SIG-M5 (cell line): Measurements from ENCODE around the gene TGFBR1.

Source experiments
- DNase-seq: peaks from one replicate; lab custom pipeline; 2025; lab: John Stamatoyannopoulos, UW

Gene TGFBR1

GRCh38 chr9:99171225-99172123, 66.6 kb downstream of the TGFBR1 start:
- DNase-seq = no peak

GRCh38 chr9:99172124-99173091, 67.5 kb downstream of the TGFBR1 start:
- no peak for DNase-seq

DNA sequence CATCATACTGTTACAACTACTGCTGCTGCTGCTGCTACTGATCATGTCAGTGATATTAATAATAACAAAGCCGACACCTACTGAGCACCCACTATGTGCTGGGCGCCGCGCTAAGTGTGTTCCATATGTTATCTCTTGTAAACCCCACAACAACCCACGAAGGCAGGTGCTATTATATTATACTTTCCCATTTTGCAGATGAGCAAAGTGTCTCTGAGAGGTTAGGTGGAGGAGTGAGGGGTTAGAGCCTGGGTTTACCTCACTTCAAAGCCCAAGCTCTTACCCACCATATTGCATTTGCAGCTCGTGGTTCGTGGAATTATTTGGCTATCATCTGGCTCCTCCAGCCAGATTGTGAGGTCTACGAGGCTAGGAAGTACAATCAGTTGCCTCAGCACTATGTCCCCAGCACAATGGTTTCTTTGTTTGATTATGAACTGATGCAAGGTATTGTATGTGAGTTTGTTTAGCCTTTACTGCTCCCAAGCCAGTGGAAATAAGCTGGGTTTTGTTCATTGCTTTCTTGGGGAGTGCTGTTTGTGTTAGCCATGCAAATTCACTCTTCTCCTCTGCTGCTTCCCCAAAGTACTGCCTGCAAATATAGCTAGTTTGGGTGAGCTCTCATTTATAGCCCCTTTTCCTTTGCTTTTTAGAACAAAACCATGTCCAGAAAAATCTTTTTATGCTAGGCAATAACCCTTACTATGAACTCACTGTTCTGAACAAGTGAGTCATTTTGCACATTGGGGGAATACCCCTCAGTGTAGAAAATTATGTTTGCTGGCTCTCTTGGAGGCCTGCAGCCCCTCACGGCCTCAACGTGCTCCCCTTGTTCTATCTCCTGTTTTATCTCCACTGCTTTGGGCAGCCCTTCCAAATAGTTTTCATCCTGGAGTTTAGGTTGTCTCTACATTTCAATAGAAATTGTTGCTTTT, 68.9 kb downstream of the TGFBR1 start:
- no peak for DNase-seq

DNA sequence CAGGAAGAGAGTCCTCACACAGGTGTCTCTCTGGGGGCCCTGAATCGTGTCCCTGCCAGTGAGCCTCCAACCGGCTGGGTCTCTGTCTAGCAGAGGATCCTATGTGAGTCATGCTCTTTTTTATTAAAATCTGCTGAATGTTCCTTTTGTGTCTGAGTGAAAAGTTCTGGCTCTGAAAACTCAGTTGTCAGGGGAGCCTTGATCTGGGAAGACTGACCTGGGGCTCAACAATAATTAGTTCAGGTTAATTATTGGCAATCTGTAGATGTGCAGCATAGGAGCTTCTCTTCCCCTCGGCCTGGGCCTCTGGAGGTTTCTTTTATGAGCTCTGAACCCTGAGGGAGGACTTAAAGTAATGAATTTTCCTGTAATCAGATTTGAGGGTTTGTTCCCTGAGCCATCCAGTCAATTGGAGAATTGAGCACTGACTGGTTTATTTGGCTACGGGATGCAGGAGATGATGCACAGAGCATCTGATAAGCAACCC, 71.7 kb downstream of the TGFBR1 start:
- DNase-seq = no peak

- DNase-seq = no peak
These were observed 72.9 kb downstream of the TGFBR1 start for GRCh38 chr9:99177576-99178366.

DNA sequence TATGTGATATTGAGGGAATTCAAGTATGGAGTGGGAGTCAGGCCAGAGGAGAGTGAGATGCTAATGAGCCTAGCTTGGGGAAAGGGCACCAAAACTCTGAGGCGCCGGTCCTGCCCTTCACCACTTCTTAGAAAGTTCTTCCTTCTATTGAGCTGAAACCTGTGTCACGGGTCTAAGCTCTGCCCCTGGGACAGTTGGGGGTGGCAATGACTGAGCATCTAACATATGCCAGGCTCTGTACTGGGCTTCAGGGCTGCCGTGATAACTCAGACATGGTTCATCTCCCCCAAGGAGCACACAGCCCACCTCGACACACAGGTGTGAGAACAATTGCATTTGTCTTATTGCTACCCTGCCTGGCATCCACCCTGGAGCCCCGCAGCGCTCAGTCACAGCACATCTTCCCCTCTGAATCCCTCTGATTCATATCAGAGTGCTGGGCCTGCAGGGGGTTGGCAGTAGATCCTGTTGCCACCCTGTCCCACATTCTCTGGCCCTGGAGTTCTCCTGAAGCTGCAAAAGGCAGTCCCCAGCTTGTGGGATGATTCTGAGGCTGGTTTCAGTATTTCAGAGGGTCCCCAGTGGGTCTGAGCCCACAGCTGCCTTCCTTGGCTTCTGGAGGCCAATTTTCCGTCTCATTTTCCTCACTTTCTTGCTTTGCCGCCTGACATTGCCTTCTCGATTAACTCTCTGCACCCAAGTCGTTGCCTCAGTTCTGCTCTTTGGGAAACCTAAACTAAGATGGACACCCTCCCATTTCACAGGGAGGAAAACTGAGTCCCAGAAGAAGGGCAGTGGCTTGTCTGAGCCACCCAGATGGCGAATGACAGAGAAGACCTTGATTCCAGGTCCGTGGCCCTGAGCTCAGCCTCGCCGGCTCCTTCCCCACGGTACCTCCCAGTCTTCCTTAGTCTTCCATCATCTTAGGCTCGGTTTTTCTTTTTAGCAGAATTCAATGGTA, 74.3 kb downstream of the TGFBR1 start:
- DNase-seq = no peak

GRCh38 chr9:99180199-99180598, 75.3 kb downstream of the TGFBR1 start:
- no peak for DNase-seq

- DNase-seq = no peak
These were observed 75.7 kb downstream of the TGFBR1 start for GRCh38 chr9:99180662-99181061.

DNA sequence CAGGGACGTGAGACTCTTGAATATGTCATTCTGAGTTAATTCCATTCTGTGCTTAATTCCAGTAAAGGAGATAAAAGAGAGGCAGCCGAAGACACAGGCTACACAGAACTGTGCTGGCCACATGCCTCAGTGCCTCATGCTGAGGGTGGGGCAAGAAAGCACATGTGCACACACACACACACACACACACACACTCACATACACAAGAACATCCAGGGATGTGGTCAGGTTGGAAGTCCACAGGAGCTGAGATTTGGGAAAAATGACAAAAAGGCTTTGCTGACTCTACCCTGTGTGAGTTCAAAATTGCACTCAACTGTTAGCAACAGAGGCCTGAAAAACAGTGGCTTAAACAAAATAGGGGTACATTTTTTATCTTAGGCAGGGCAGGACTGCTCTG, 76.3 kb downstream of the TGFBR1 start:
- no peak for DNase-seq

GRCh38 chr9:99181621-99182020, 76.7 kb downstream of the TGFBR1 start:
- no peak for DNase-seq

DNA sequence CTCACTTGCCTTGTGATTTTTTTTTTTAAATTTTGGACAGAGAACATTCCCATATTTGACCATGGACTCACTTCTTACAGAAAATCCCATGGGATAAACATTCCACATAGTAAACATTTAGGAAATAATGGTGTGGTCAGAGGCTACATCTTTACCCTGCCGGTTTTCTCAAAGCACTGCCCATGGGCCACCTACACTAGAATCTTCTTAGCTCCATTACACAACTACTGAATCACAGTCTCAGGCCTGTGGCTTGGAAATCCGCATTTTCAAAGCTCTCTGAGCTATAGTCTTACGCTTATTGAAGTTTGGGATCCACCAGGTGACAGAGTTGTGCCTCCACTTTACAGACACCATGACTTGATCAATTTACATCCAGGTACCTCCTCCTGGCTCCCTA, 77.4 kb downstream of the TGFBR1 start:
- DNase-seq = no peak

DNA sequence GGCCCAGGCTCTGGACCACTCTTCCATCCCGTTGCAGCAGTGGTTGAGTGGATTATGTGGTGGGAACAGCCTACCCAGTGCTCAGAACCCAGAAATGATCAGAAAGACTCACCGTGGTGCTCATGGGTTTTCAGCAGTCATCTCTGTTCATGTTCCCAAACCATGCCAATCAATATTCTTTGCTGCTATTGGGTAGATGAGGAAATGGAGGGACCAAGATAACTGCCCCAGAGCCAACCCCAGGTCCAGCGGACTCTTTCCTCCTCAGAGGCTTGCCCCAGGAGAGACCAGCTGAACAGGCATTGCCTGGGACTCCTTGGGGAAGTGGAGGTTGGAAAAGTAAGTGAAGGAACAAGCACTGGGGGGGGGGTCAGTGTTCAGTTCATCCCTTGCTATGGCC, 78.7 kb downstream of the TGFBR1 start:
- DNase-seq = no peak

GRCh38 chr9:99184110-99184474, 79.2 kb downstream of the TGFBR1 start:
- DNase-seq = no peak

GRCh38 chr9:99184475-99185347, 79.8 kb downstream of the TGFBR1 start:
- no peak for DNase-seq

DNA sequence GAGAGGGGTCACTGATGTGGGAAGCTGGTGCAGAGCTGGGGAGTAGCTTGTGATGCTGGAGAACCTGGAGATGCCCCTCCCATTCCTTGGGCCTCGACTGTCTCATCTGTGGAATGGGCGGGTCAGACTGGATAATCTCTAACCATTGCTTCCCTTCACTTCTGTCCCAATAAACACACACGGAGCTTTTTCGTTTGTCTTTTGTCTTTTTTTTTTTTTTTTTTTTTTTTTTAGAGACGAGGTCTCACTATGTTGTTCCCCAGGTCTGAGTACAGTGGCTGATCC, 80.4 kb downstream of the TGFBR1 start:
- no peak for DNase-seq

GRCh38 chr9:99185934-99186333, 81.0 kb downstream of the TGFBR1 start:
- DNase-seq = no peak

GRCh38 chr9:99187311-99187710, 82.4 kb downstream of the TGFBR1 start:
- DNase-seq = no peak

- no peak for DNase-seq
These were observed 84.3 kb downstream of the TGFBR1 start for GRCh38 chr9:99189186-99189585.
